ENCODE measurements around the gene CD6.

The CD6 gene

DNA sequence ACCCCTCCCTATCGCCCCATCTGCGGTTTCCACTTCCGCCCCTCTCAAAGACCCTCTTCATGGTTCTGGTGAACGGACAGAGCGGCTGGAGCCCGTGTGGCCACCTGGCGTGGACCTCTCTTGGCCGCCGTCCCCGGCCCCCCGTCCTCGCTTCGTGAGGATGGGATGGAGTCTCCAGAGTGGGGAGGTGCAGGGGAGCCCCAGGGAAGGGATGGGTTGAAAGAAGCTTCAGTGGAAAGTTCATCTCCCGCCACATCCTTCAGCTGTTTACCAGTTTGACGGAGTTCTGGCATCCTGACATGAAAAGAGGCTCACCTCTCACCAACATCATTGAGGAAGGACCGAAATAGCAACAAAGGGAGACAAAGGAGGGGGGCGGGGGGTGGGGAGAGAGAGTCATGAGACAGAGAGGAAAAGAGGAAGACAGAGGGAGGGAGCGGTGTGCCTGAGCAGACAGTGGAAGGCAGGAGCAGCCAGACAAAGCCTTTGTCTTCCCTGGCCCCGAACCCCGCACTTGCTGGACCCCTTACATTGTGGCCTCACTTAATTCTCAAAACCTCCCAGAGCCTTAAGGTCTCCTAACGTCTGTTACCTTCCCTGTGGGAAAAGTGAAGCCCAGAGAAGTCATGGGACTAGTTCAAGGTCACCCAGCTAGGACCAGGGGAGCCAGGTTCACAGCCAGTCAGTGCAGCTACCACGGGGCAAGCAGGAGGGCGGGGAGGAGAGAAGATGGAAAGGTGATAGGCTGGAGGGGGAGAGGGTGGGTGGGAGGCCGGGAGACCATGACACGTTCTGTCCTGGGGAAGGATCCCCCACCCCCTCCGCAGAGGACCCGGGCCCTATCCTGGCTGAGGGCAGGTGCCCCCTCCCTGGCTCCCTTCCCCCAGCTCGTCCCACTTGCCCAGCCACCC lies 54.9 kb downstream of the CD6 start:
- TF ChIP-seq SIN3A (IDR thresholded peaks at IDR 0.05; ENCODE audit: borderline replicate concordance, insufficient read depth, low read length) (no peak), FOXP2 (optimal IDR thresholded peaks at IDR 0.05; ENCODE audit: borderline replicate concordance, extremely low read depth, extremely low read length, insufficient read depth) (no peak), TAF1 (IDR thresholded peaks at IDR 0.05; ENCODE audit: borderline replicate concordance, insufficient read depth, low read length) (no peak), POLR2AphosphoS5 (IDR thresholded peaks at IDR 0.05; ENCODE audit: low read depth, low read length) (no peak)
- TF ChIP-seq, protein P1, sequence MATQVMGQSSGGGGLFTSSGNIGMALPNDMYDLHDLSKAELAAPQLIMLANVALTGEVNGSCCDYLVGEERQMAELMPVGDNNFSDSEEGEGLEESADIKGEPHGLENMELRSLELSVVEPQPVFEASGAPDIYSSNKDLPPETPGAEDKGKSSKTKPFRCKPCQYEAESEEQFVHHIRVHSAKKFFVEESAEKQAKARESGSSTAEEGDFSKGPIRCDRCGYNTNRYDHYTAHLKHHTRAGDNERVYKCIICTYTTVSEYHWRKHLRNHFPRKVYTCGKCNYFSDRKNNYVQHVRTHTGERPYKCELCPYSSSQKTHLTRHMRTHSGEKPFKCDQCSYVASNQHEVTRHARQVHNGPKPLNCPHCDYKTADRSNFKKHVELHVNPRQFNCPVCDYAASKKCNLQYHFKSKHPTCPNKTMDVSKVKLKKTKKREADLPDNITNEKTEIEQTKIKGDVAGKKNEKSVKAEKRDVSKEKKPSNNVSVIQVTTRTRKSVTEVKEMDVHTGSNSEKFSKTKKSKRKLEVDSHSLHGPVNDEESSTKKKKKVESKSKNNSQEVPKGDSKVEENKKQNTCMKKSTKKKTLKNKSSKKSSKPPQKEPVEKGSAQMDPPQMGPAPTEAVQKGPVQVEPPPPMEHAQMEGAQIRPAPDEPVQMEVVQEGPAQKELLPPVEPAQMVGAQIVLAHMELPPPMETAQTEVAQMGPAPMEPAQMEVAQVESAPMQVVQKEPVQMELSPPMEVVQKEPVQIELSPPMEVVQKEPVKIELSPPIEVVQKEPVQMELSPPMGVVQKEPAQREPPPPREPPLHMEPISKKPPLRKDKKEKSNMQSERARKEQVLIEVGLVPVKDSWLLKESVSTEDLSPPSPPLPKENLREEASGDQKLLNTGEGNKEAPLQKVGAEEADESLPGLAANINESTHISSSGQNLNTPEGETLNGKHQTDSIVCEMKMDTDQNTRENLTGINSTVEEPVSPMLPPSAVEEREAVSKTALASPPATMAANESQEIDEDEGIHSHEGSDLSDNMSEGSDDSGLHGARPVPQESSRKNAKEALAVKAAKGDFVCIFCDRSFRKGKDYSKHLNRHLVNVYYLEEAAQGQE (IDR thresholded peaks at IDR 0.05; ENCODE audit: insufficient read depth in 1 of 2, low read depth in 2 of 2, low read length in 2 of 2) = no peak

DNA sequence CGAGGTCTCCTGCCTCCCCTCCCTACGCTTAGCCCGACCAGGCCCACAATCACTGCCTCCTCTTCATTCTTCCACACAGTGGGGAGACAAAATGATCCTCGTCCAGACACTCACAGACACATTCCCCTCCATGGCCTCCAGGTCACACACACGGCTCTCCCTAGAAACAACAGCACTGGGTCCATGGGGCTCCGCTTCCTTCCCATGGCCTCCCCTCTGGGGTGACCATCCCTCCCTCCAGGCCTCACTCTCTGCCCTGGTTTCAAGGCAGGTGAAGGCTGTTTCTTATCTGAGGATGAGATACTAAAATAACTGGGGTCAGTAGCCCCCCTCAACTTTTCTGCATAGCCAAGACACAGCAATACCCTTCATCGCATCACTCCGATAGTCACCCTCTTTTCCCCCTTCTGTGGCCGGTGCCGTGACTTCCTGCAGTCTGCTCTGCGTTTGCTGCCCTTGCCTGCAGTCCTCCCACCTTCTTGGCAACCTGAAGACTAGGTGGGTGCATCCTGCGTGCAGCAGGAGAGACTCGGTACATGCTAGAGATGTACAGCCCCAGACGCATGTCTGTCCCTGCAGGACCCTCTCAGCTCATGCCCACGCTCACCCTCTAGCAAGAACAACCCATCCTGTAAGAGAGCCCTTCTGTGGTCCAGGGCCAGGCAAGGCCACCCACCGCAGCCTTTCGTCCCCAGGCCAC lies 55.8 kb downstream of the CD6 start:
- TF ChIP-seq, protein P1 (IDR thresholded peaks at IDR 0.05; ENCODE audit: insufficient read depth in 1 of 2, low read depth in 2 of 2, low read length in 2 of 2) = no peak
- TF ChIP-seq POLR2AphosphoS5 (IDR thresholded peaks at IDR 0.05; ENCODE audit: low read depth, low read length) = no peak
- TF ChIP-seq SIN3A (IDR thresholded peaks at IDR 0.05; ENCODE audit: borderline replicate concordance, insufficient read depth, low read length) = no peak
- no peak for TF ChIP-seq TAF1 (IDR thresholded peaks at IDR 0.05; ENCODE audit: borderline replicate concordance, insufficient read depth, low read length)
- no peak for TF ChIP-seq FOXP2 (optimal IDR thresholded peaks at IDR 0.05; ENCODE audit: borderline replicate concordance, extremely low read depth, extremely low read length, insufficient read depth)

DNA sequence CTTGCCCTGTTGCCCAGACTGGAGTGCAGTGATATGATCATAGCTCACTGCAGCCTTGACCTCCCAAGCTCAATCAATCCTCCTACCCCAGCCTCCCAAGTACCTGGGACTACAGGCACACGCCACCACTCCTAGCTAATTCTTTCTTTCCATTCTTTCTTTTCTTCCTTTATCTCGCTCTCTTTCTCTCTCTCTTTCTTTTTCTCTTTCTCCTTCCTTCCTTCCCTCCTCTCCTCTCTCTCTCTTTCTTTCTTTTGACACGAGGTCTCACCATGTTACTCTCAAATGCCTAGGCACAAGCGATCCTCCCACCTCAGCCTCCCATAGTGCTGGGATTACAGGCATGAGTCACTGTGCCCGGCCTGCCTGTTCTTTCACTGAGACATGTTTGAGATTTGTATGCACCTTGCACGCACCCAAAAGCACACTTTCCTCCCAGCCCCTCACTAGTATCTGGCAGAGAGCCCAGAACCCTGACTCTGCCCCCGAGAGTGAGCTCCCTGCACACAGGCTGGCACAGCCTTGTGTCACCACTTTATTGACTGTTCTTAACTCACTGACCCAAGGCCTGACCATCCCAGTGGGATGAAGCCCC lies 56.8 kb downstream of the CD6 start:
- TF ChIP-seq SIN3A (IDR thresholded peaks at IDR 0.05; ENCODE audit: borderline replicate concordance, insufficient read depth, low read length) (no peak), FOXP2 (optimal IDR thresholded peaks at IDR 0.05; ENCODE audit: borderline replicate concordance, extremely low read depth, extremely low read length, insufficient read depth) (no peak), POLR2AphosphoS5 (IDR thresholded peaks at IDR 0.05; ENCODE audit: low read depth, low read length) (no peak), TAF1 (IDR thresholded peaks at IDR 0.05; ENCODE audit: borderline replicate concordance, insufficient read depth, low read length) (no peak)
- TF ChIP-seq, protein P1 (IDR thresholded peaks at IDR 0.05; ENCODE audit: insufficient read depth in 1 of 2, low read depth in 2 of 2, low read length in 2 of 2) = no peak

DNA sequence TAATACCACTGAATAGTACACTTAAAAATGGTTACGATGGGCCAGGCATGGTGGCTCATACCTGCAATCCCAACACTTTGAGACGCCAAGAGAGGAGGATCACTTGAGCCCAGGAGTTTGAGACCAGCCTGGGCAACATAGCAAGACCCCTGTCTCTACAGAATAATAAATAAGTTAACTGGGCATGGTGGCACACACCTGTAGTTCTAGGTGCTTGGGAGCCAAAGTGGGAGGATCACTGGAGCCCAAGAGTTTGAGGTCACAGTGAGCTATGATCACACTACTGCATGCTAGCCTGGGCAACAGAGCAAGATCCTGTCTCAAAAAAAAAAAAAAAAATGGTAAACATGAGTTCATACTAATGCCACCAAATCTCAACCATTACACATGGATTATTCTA lies 61.3 kb downstream of the CD6 start:
- TF ChIP-seq POLR2AphosphoS5 (IDR thresholded peaks at IDR 0.05; ENCODE audit: low read depth, low read length) (no peak), SIN3A (IDR thresholded peaks at IDR 0.05; ENCODE audit: borderline replicate concordance, insufficient read depth, low read length) (no peak), TAF1 (IDR thresholded peaks at IDR 0.05; ENCODE audit: borderline replicate concordance, insufficient read depth, low read length) (no peak), FOXP2 (optimal IDR thresholded peaks at IDR 0.05; ENCODE audit: borderline replicate concordance, extremely low read depth, extremely low read length, insufficient read depth) (no peak)
- TF ChIP-seq, protein P1 (IDR thresholded peaks at IDR 0.05; ENCODE audit: insufficient read depth in 1 of 2, low read depth in 2 of 2, low read length in 2 of 2) = no peak

Data from PFSK-1 (cell line).